Ectodermal cell (in vitro differentiated cells): ENCODE measurements around the gene CEMIP2.

ENCODE experiments used
- H3K27ac ChIP-seq: 2 replicates; pipeline ENCODE4 v1.7.0; 2013; ENCODE audit warnings: mild to moderate bottlenecking, low read depth, low read length; ENCODE audit not compliant: insufficient read depth, poor library complexity, severe bottlenecking
- H3K27me3 ChIP-seq: 2 replicates; pipeline ENCODE4 v1.7.0; 2013; ENCODE audit warnings: mild to moderate bottlenecking, low read length; ENCODE audit not compliant: insufficient read depth, control insufficient read depth, poor library complexity, severe bottlenecking
- H3K36me3 ChIP-seq: one replicate; pipeline ENCODE4 v1.7.0; 2013; ENCODE audit warnings: low read length; ENCODE audit not compliant: control insufficient read depth, insufficient read depth
- H3K4me1 ChIP-seq: one replicate; pipeline ENCODE4 v1.7.0; 2013; ENCODE audit warnings: low read length; ENCODE audit not compliant: control insufficient read depth, insufficient read depth
- H3K4me3 ChIP-seq: 2 replicates; pipeline ENCODE4 v1.7.0; 2013; ENCODE audit warnings: low read depth, low read length, control low read depth; ENCODE audit not compliant: insufficient read depth
- H3K9me3 ChIP-seq: 2 replicates; pipeline ENCODE4 v1.7.0; 2013; ENCODE audit warnings: mild to moderate bottlenecking, low read length, moderate library complexity; ENCODE audit not compliant: control insufficient read depth
- WGBS, 2 experiments: methylation state at CpG; one replicate each; pipeline ENCODE4 v1.1.7; 2013; ENCODE audit warnings: missing lambda C conversion rate in 2 of 2; 5-methylcytosine and 5-hydroxymethylcytosine counted together

CEMIP2 gene

GRCh38 chr9:71637375-71637774 is 130.9 kb downstream of the CEMIP2 start:
- WGBS, 2 experiments, result 79 to 86% methylated on average over 1 of the region's 1 CpG

GRCh38 chr9:71636143-71636839 is 132.0 kb downstream of the CEMIP2 start:
- Histone ChIP-seq H3K4me3 (no peak overlapping the region), H3K4me1 (no peaks in the 10 kb centered on the region), H3K9me3 (no peaks in the 10 kb centered on the region), H3K27ac (no peak overlapping the region), H3K36me3 (no peaks in the 10 kb centered on the region), H3K27me3 (no peaks in the 10 kb centered on the region)
- 87 to 90% methylated on average over 5 of the region's 5 CpGs for WGBS, 2 experiments

More at GRCh38 chr9:71637375-71637774, 130.9 kb downstream of the CEMIP2 start:
- Histone ChIP-seq H3K4me1 (no peaks in the 10 kb centered on the region), H3K9me3 (no peaks in the 10 kb centered on the region), H3K27me3 (no peaks in the 10 kb centered on the region), H3K27ac (no peak overlapping the region), H3K36me3 (no peaks in the 10 kb centered on the region), H3K4me3 (no peak overlapping the region)

- Histone ChIP-seq H3K4me1 (no peaks in the 10 kb centered on the region), H3K27me3 (no peaks in the 10 kb centered on the region), H3K27ac (no peak overlapping the region), H3K9me3 (no peaks in the 10 kb centered on the region), H3K4me3 (no peak overlapping the region), H3K36me3 (no peaks in the 10 kb centered on the region)
- WGBS, 2 experiments, result 92 to 96% methylated on average over 3 to 4 of the region's 4 CpGs
These were observed 133.6 kb downstream of the CEMIP2 start for GRCh38 chr9:71634752-71635151.
